ENCODE measurements around the gene CCR6.
"Not testable (repeated sequence)": the region's sequence is repeated elsewhere in the genome, so short reads cannot be mapped to it uniquely, and the experiment has no call there.

The CCR6 gene

DNA sequence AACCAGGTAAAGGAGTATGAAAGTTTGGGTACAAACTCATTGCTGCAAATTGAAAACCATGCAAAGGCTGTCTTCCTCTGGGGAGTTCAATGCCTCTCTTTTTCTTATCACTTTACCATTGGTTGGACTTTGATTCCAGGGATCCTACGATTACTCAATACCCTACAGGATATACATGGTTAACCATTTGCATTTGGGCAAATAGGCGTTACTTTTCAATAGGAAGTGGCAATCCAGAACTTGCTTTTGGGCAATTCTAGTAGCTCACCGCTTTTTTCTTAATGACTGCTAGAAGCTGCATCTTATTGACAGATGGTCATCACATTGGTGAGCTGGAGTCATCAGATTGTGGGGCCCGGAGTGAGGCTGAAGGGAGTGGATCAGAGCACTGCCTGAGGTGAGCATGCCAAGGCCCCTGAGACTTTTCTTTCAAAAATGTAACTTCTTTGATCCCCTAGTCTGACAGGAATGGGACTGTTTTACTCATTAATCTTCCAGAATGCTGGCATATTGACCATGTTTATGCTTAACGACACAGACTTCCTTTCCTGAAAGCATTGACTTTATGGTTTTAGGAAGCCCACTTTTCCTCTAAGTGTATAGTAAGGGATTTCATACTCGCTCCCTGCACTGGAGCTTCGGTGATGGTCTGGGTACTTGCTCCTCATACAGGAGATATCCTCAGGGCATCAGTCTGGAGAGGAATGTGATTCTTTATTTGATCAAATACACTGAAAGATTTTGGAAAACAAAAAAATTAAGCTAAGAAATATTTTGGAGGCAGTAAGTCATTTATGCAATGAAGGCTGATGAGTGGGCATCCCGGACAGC lies at the start of gene CCR6:
Gene CCR6, plus strand, starts transcription at position 270 of the 831 bp plus-strand sequence. CDS start 13,039 bp downstream, outside the sequence.
- no peak for DNase-seq

GRCh38 chr6:167073679-167074274 lies 49.1 kb upstream of the CCR6 start:
- DNase-seq = no peak

- DNase-seq = no peak
Measured at GRCh38 chr6:167077241-167077932, 45.5 kb upstream of the CCR6 start.

DNA sequence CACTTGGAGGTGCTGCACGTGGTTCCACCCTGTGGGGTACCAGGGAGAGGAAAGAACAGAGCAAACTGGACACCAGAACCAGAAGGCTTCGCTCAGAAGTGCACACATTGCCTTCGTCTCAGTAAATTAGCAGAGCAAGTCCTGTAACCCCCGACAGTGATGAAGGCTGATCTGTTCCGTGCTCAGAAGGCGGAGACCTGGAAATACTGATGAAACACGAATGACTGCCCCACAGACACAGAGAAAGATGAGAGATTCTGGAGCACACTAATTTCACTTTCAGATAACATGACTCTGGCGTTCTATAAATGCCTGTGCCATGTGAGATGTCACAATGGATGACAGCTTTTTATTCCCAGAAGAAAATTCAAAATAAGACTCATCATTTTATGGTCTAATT lies 44.2 kb upstream of the CCR6 start:
- no peak for DNase-seq

GRCh38 chr6:167079853-167080297 lies 43.0 kb upstream of the CCR6 start:
- peak; percentile 89 for DNase-seq

DNA sequence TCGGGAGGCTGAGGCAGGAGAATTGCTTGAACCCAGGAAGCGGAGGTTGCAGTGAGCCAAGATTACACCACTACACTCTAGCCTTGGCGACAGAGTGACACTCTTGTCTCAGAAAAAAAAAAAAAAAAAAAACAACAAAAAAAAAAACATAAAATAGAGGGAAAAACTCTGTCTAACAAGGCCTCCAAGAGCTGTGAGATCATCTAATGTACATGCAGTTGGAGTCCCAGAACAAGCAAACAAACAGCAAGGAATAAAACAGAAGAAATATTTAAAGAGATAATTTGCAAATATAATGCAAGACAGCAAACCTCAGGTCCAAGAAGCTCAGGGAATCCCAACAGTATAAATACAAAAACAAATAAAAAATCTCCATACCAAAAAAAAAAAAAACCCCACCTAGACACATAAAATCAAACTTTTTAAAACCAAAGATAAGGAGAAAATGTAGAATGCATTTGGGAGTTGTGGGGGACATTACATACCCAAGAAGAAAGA lies 35.0 kb upstream of the CCR6 start:
- DNase-seq = no peak

DNA sequence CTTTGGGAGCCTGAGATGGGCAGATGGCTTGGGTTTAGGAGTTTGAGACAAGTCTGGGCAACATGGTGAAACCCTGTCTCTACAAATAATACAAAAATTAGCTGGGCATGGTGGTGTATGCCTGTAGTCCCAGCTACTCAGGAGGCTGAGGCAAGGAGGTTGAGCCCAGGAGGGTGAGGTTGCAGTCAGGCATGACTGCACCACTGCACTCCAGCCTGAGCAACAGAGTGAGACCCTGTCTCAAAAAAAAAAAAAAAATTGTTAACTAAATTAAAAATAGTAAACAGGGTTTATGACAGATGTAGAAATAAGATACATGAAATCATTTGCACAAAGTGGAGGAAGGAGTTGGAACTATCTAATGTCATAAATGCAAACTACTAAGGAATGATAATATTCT lies 34.2 kb upstream of the CCR6 start:
- not testable (repeated sequence) for DNase-seq

DNA sequence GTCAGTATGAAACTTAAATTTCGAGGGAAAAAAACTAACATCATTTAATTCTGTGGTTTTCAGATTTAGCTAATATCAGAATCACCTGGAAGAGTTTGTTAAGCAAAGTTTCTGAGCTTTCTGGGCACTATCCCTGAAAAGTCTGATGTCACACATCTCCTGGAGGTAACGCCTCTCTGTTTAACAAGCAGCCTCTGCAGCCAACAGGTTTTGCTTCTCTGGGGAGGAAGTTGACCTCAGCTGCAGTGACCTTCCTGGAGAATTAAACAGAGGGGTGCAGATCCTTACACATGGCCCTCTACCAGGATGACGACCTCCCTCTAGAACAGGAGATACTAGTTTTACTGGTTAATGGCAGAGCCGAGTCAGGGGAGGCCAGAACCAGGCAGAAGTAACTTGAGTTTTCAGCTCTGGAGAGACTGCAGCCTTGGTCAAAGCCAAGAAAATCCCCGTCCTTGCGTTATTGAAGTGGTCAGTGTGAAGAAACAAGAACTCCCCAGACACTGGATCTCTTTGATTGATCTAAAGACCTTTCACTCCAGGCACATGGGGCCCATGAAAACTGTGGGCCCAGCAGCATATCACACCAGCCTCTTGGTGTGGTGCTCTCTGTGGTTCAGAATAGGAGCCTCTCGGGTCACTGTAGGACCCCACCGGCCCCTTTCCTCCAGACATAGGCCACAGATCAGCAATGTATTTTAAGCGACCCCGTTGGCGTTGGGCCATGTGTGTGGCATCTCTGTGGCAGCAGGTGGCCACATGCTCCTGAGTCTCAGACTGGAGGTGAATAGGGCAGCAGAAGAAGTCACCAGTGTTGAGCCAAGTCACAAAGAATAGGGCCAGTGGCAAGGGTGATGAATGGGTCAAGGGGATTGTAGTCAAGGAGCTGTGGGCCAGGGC lies 33.4 kb upstream of the CCR6 start:
- DNase-seq = no peak

- DNase-seq = no peak
Measured at GRCh38 chr6:167090171-167090570, 32.7 kb upstream of the CCR6 start.

- no peak for DNase-seq
Measured at GRCh38 chr6:167091026-167091804, 31.7 kb upstream of the CCR6 start.

DNA sequence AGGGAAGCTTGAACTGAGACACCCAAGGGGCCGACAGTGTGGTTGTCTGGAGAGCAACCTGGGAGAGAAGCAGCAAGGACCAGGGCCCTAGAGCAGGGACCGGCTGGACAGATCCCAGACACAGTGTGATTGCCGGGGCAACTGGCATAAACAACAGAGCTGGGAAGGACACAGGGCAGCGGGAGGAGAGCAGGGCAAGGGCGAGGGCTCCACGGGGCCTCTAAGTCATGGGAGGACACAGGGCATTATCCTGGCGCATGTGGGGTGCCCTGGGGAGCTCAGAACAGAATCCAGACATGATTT lies 31.1 kb upstream of the CCR6 start:
- no peak for DNase-seq

DNA sequence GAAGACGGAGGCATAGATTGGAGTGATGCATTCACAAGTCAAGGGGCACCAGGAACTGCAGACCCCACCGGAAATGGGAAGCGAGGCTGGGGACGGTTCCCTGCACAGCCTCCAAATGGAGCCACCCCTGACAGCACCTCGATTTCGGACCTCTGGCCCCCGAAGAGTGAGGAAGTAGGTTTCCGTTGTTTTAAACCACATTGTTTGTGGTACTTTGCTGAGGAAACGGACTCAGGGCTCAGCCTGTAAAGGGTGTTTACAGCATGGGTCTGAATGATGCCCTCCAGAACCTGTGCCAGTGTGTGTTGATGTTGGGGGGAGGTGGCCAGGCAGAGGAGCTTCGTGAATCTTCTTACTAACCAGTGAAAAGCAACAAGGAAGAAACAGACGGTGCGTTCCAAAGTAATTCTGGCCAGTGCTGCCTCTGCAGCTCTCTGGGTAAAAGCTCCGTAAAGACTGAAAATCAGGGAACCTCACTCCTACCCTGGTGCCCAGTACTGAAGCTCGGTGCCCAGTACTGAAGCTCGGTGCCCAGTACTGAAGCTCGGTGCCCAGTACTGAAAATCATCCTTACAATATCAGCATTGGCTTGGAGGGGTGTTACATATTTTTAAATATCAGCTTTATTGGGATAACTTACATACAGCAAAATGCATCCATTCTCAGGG lies 30.1 kb upstream of the CCR6 start:
- DNase-seq = no peak

GRCh38 chr6:167093406-167093921 lies 29.4 kb upstream of the CCR6 start:
- no peak for DNase-seq

GRCh38 chr6:167093922-167094432 lies 28.9 kb upstream of the CCR6 start:
- peak; percentile 92 for DNase-seq

DNA sequence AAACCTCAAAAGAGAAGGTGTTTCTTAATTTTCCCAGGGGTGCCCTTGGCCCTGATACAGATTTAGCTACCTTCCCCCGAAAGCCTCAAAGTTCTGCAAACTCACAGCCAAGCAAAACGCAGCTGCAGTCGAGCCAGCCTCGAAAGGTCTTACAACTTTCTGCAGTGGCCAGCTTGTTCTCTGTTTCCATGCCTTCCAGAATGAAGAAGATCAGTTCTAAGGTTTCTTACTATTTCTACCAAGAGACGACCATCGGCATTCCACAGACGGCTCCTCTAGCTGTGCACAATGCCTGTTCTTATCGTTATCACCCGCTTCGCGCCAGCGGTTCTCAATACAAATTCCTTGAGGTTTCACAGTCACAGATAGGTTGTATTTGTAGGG lies 28.5 kb upstream of the CCR6 start:
- no peak for DNase-seq

- no peak for DNase-seq
Measured at GRCh38 chr6:167094820-167095637, 27.9 kb upstream of the CCR6 start.

GRCh38 chr6:167095888-167096287 lies 27.0 kb upstream of the CCR6 start:
- DNase-seq = no peak

DNA sequence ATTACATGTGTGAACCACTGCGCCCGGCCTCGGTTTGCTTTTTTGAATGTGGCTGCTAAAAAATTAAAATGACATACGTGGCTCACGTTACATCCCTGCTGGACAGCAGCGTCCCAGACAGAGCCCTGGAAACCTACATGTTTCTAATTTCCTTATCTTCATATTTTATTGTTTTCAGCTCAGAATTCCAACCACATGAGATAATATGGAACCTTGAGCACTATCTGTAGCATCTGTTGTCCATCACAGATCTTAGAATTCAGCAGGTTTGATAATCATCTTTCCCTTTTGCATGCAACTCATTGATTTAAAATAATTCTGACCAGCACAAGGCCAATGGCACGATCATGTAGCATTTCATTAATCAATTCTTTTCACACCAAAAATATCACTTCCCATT lies 25.9 kb upstream of the CCR6 start:
- DNase-seq = no peak

GRCh38 chr6:167097770-167098169 lies 25.1 kb upstream of the CCR6 start:
- DNase-seq = no peak

DNA sequence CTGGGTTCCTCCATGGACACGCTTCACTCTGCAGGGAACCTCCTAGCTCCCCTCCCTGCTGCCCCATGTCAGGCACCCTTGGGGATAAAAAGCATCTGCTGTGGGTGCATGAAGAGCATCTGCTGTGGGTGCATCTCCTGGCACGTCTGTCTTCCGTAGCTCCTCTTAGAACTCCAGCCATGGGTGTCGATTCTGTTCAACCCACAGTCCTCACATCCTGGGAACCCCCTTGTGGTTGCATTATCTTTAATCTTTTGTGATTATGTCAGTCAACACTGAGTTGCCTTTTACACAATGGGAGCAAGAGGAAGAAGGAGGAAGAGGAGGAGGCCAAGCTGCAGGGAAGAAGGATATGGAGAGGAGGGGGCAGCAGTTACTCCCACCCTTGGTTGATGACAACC lies 24.1 kb upstream of the CCR6 start:
- DNase-seq = no peak

All from activated effector memory CD4-positive, alpha-beta T cell treated with anti-CD3 and anti-CD28 coated beads, Interleukin-2, amount 50 U/mL, for 16 hours (primary cell).